GM12878 (cell line): ENCODE results near the gene ESR1. TPM values are rescaled to one million over a fixed set of nuclear protein-coding genes. Genes with fewer than 3 reads are reported as not detected.

ENCODE experiments used
- ATAC-seq: fragments of 200-7000 bp; cut with Tn5 transposase; 3 replicates; pipeline ENCODE4 v1.9.1; 2020; ENCODE audit warnings: mild to moderate bottlenecking, moderate library complexity
- BruUV-seq: library from RNA; stranded (reverse); fragments of 400-500 nt; replicated peaks from 2 replicates; lab custom pipeline; 2021; lab: Mats Ljungman, UMichigan
- CTCF ChIA-PET: fragments of 300-600 bp; sonication (Branson Sonifier 250); formaldehyde crosslinking; extraction: SDS; loops from one replicate; lab custom pipeline; 2021; ENCODE audit warnings: inconsistent platforms; lab: Yijun Ruan, JAX
- POLR2A ChIA-PET: fragments of 350-600 bp; formaldehyde crosslinking; extraction: SDS; loops from one replicate; lab custom pipeline; 2021; ENCODE audit warnings: inconsistent platforms; lab: Charles Lee
- RAD21 ChIA-PET: fragments of 300-600 bp; sonication (Branson Sonifier 250); formaldehyde crosslinking; loops from one replicate; lab custom pipeline; 2023; ENCODE audit warnings: antibody characterized with exemption; ENCODE audit not compliant: unreplicated experiment; lab: Charles Lee
- SMC1A ChIA-PET: fragments of 300-600 bp; sonication (Branson Sonifier 250); formaldehyde crosslinking; loops from one replicate; lab custom pipeline; 2023; ENCODE audit not compliant: unreplicated experiment, uncharacterized antibody; lab: Charles Lee
- DNase-seq: peaks from one replicate; pipeline ENCODE4 v3.0.0-alpha.2; 2011; ENCODE audit warnings: low read depth, low spot score
- FAIRE-seq: peaks from 3 replicates; lab custom pipeline; 2011; peaks lifted over from hg19 to GRCh38; lab: Jason Lieb, UNC
- H2AFZ ChIP-seq: 2 replicates; pipeline ENCODE4 v1.6.0; 2011; ENCODE audit warnings: low read depth, low read length, control low read depth; ENCODE audit not compliant: control insufficient read depth
- H3K27ac ChIP-seq: 2 replicates; pipeline ENCODE4 v1.5.1; 2011; ENCODE audit warnings: control low read depth; ENCODE audit not compliant: control insufficient read depth, insufficient read depth
- H3K27me3 ChIP-seq, 2 experiments: replicated peaks in 1 of 2; 2 replicates each; pipeline versions ENCODE4 v1.6.0 to v1.6.1; 2011; ENCODE audit warnings: low read length in 1 of 2; ENCODE audit not compliant: control insufficient read depth in 2 of 2, insufficient read depth in 2 of 2
- H3K36me3 ChIP-seq, 2 experiments: 2 replicates each; pipeline ENCODE4 v1.5.1; 2011; ENCODE audit warnings: low read length in 1 of 2; ENCODE audit not compliant: control insufficient read depth in 2 of 2, insufficient read depth in 2 of 2
- H3K4me1 ChIP-seq: 2 replicates; pipeline ENCODE4 v1.6.1; 2011; ENCODE audit warnings: mild to moderate bottlenecking, low read length, moderate library complexity, mixed read lengths; ENCODE audit not compliant: control insufficient read depth, insufficient read depth
- H3K4me2 ChIP-seq: 2 replicates; pipeline ENCODE4 v1.6.0; 2011; ENCODE audit warnings: control low read depth; ENCODE audit not compliant: control insufficient read depth, insufficient read depth
- H3K4me3 ChIP-seq: fragments of 200-600 bp; sonication (generic); 2 replicates; pipeline ENCODE4 v1.5.1; 2016
- H3K79me2 ChIP-seq: 2 replicates; pipeline ENCODE4 v1.6.0; 2011; ENCODE audit warnings: low read length; ENCODE audit not compliant: control insufficient read depth, insufficient read depth
- H3K9ac ChIP-seq: 2 replicates; pipeline ENCODE4 v1.8.0; 2011; ENCODE audit warnings: low read length, control low read depth, mixed read lengths; ENCODE audit not compliant: control insufficient read depth, insufficient read depth
- H3K9me3 ChIP-seq: replicated peaks from 3 replicates; pipeline ENCODE4 v1.5.1; 2011; ENCODE audit warnings: mild to moderate bottlenecking, low read length; ENCODE audit not compliant: control insufficient read depth, insufficient read depth
- H4K20me1 ChIP-seq: 2 replicates; pipeline ENCODE4 v1.6.0; 2011; ENCODE audit not compliant: control insufficient read depth, insufficient read depth
- CBX5 ChIP-seq: sonication (generic); IDR thresholded peaks from 2 replicates; pipeline ENCODE4 v1.6.1; 2016; ENCODE audit warnings: low read depth, moderate library complexity, mild to moderate bottlenecking, inconsistent platforms
- HCFC1 ChIP-seq: fragments of 150-350 bp; IDR thresholded peaks from 2 replicates; pipeline ENCODE4 v1.6.1; 2014; ENCODE audit warnings: low read length
- MAX ChIP-seq: IDR thresholded peaks from 2 replicates; pipeline ENCODE4 v1.6.1; 2012; ENCODE audit warnings: low read depth, low read length, improper control_type of control experiment
- POLR2A ChIP-seq: IDR thresholded peaks from 2 replicates; pipeline ENCODE4 v1.6.1; 2011; ENCODE audit warnings: low read depth, mild to moderate bottlenecking, low read length
- SUPT20H ChIP-seq: IDR thresholded peaks from 2 replicates; pipeline ENCODE4 v1.6.1; 2011; ENCODE audit warnings: low read depth, mild to moderate bottlenecking, low read length, moderate library complexity, borderline replicate concordance; ENCODE audit not compliant: control insufficient read depth
- ZNF592 ChIP-seq: fragments of 450-650 bp; IDR thresholded peaks from 2 replicates; pipeline ENCODE4 v1.6.1; 2017; ENCODE audit warnings: mild to moderate bottlenecking, moderate library complexity
- ZNF622 ChIP-seq: fragments of 450-650 bp; IDR thresholded peaks from 2 replicates; pipeline ENCODE4 v1.6.1; 2017; ENCODE audit warnings: mild to moderate bottlenecking, inconsistent platforms
- ZSCAN29 ChIP-seq: fragments of 450-650 bp; IDR thresholded peaks from 2 replicates; pipeline ENCODE4 v1.6.1; 2017; ENCODE audit warnings: mild to moderate bottlenecking, moderate library complexity
- WGBS: methylation state at CpG from one replicate; pipeline ENCODE4 v1.1.6; 2016; ENCODE audit warnings: low lambda C conversion rate; ENCODE audit not compliant: insufficient replicate concordance, insufficient coverage; ENCODE audit errors: missing lambda C conversion rate; 5-methylcytosine and 5-hydroxymethylcytosine counted together
- in situ Hi-C: fragments of 300-500 bp; cut with MboI; formaldehyde crosslinking; loops from 9 replicates; pipeline ENCODE4 v1.14.3; 2018; ENCODE audit warnings: mixed read lengths
- intact Hi-C: fragments of 100-400 bp; cut with micrococcal nuclease; formaldehyde crosslinking; loops from one replicate; pipeline ENCODE4 v1.14.2; 2022; ENCODE audit not compliant: unreplicated experiment
- polyA plus RNA-seq, 11 experiments: library from polyadenylated mRNA; depleted of rRNA in 4 of 11; unstranded in 6 of 11; stranded (reverse) in 5 of 11; fragments of >200 nt; fragmentation: Nextera tagmentation in 4 of 11; fragmentation: Illumina TruSeq in 1 of 11; extraction: Ambion mirVana in 4 of 11; extraction: Trizol in 1 of 11; gene quantifications; 1 replicate in 1 of 11; 2 replicates in 10 of 11; pipeline versions ENCODE4 v1.2.1 to v1.2.3, GENCODE V29; 2011 to 2016; ENCODE audit warnings: inconsistent platforms in 2 of 11, missing spikeins in 2 of 11, low read depth in 1 of 11
- total RNA-seq, 4 experiments: library from RNA; depleted of rRNA in 3 of 4; stranded (reverse); fragments of >200 nt in 3 of 4; fragmentation: Illumina TruSeq in 1 of 4; extraction: Trizol in 1 of 4; gene quantifications; 2 replicates each; pipeline versions ENCODE4 v1.2.1 to v1.2.3, GENCODE V29; 2013 to 2021

The ESR1 gene
- total and polyA plus RNA-seq, 10 of the 15 experiments (the other 5 are each of a cell fraction or from before 2014, with no cell fraction given), result 0.03 to 0.51 (median 0.21) TPM; not detected in 4

- SMC1A ChIA-PET, result no interaction called here
- no peak for ATAC-seq
- no peak overlapping the region for H3K4me3 ChIP-seq
These were observed 191.3 kb downstream of the ESR1 start for GRCh38 chr6:151998784-151999183.

More at GRCh38 chr6:151998784-151999183, 191.3 kb downstream of the ESR1 start:
- RAD21 ChIA-PET, result interaction anchor here (1.8 kb wide), 1 partner anchor 308 kb away, joined by 5 read pairs; no protein-coding TSS in a partner anchor
- Histone ChIP-seq H3K9me3 (no peaks in the 10 kb centered on the region), H3K4me1 (no peaks in the 10 kb centered on the region), H3K4me2 (no peak overlapping the region), H2AFZ (no peak overlapping the region), H3K79me2 (no peaks in the 10 kb centered on the region), H3K27me3 (no peaks in the 10 kb centered on the region; a peak in 2 of 4 replicates), H3K9ac (no peak overlapping the region), H4K20me1 (no peaks in the 10 kb centered on the region), H3K36me3 (no peaks in the 10 kb centered on the region), H3K27ac (no peak overlapping the region)
- intact Hi-C loops, result no loop called here
- no peak for FAIRE-seq
- no peak for DNase-seq
- POLR2A ChIA-PET, result no interaction called here
- TF ChIP-seq SUPT20H (no peak), HCFC1 (no peak), ZSCAN29 (no peak), ZNF622 (no peak), MAX (no peak), ZNF592 (no peak), POLR2A (no peak), CBX5 (no peak)
- CTCF ChIA-PET, result interaction anchor here (0.9 kb wide), 1 partner anchor 234 kb away, joined by 3 read pairs; no protein-coding TSS in a partner anchor
- no TSS peak for BruUV-seq
- WGBS, result 31% methylated on average over 1 of the region's 1 CpG
- in situ Hi-C loops, result no loop called here
